Measurements from ENCODE around the gene RNF112. TPM values are rescaled to one million over a fixed set of nuclear protein-coding genes. Genes with fewer than 3 reads are reported as not detected.
"Not testable (repeated sequence)": the region's sequence is repeated elsewhere in the genome, so short reads cannot be mapped to it uniquely, and the experiment has no call there.

The RNF112 gene
- total RNA-seq, 1 donor from 2014 or later = 0.84 TPM

DNA sequence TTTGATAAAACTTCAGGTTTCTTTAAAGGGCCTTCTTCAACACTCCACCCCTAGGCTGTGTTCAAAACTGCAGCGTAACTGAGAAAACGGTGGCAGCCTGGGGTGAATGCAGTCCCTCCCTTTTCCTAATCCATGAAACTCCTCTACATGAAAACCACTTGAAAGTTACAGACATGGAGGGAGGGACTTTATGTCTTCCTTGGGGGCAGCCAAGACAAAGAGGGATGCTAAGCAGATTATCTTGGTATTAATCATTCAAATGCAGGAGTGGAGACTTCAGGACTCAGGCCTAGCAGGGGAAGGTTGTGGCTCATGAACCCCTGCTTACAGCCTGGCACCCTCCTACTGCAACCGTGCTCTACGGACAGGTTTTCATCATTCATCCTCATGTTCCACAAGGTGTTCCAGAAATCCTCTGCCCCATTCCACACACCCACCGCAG, 46.8 kb downstream of the RNF112 start:
- no peak overlapping the region for H3K4me3 Mint-ChIP-seq
- no peak for DNase-seq (ENCODE audit: low read depth, low spot score)
- no peaks in the 10 kb centered on the region for H3K9me3 Mint-ChIP-seq
- H3K27me3 Mint-ChIP-seq (ENCODE audit: low read depth) = no peaks in the 10 kb centered on the region
- peaks cover 3% of the 10 kb centered on the region for H3K4me1 Mint-ChIP-seq
- H3K27ac Mint-ChIP-seq (ENCODE audit: unreplicated experiment) = no peak overlapping the region
- TF ChIP-seq, protein P1, sequence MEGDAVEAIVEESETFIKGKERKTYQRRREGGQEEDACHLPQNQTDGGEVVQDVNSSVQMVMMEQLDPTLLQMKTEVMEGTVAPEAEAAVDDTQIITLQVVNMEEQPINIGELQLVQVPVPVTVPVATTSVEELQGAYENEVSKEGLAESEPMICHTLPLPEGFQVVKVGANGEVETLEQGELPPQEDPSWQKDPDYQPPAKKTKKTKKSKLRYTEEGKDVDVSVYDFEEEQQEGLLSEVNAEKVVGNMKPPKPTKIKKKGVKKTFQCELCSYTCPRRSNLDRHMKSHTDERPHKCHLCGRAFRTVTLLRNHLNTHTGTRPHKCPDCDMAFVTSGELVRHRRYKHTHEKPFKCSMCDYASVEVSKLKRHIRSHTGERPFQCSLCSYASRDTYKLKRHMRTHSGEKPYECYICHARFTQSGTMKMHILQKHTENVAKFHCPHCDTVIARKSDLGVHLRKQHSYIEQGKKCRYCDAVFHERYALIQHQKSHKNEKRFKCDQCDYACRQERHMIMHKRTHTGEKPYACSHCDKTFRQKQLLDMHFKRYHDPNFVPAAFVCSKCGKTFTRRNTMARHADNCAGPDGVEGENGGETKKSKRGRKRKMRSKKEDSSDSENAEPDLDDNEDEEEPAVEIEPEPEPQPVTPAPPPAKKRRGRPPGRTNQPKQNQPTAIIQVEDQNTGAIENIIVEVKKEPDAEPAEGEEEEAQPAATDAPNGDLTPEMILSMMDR (conservative IDR thresholded peaks at IDR 0.05) = no peak
- H3K36me3 Mint-ChIP-seq (ENCODE audit: low read depth) = no peaks in the 10 kb centered on the region

DNA sequence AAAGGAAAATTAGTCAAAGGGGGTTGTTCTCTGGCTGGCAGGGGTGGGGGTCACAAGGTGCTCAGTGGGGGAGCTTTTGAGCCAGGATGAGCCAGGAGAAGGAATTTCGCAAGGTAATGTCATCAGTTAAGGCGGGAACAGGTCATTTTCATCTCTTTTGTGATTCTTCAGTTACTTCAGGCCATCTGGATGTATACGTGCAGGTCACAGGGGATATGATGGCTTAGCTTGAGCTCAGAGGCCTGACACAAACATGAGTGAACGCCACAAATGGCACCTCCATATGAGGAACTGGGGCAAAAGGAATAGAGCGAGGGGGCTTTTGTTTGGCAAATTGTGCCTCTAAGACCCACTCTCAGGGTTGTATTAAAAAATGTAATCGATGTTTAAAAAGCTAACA, 47.4 kb downstream of the RNF112 start:
- H3K27ac Mint-ChIP-seq (ENCODE audit: unreplicated experiment); H3K27me3 Mint-ChIP-seq (ENCODE audit: low read depth); H3K36me3 Mint-ChIP-seq (ENCODE audit: low read depth); H3K4me3 Mint-ChIP-seq; H3K9me3 Mint-ChIP-seq; H3K4me1 Mint-ChIP-seq; DNase-seq (ENCODE audit: low read depth, low spot score): not testable (repeated sequence)

DNA sequence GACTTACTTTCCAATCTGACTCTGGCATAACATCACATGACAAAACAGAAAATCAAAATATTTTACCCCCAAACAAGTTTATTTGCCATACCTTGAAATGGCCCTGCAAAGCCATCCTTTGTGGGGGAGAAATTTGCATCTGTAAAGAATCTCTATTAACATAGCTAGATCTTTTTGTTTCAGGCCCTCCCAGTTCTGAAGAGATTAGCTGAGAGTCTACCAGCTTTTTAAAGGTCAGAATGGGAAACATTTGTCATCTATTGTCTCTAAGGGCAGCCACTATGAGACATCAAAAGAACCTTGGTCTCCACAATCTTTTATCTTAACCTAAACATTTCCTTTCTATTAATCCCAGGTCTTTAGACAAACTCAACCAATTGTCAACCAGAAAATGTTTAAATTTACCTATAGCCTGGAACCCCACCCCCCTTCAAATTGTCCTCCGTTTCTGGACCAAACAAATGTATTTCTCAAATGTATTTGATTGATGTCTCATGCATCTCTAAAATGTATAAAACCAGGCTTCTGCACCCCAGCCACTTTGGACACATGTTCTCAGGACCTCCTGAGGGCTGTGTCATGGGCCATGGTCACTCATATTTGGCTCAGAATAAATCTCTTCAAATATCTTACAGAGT, 48.1 kb downstream of the RNF112 start:
- not testable (repeated sequence) for H3K4me1 Mint-ChIP-seq, H3K4me3 Mint-ChIP-seq

DNA sequence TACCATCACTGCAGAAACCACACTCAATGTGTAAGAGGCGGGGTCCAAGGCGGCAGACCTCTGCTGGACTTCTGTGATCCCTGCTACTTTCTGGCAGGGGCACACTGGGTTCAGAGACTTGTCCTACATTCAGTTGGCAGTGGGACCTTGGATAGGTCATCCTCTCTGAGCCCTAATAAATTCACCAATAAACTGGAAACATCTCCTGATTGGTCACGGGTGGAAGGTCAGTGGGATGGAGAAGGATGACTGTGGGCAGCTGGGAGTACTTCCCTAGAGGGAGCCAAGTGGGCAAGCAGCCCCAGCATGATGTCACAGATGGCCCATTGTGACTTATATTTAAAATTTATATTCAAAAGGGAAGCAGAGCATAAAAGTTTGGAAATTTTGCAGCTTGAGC, 49.7 kb downstream of the RNF112 start:
- H3K9me3 Mint-ChIP-seq = no peaks in the 10 kb centered on the region
- TF ChIP-seq, protein P1 (conservative IDR thresholded peaks at IDR 0.05) = no peak
- no peaks in the 10 kb centered on the region for H3K27me3 Mint-ChIP-seq (ENCODE audit: low read depth)
- H3K4me1 Mint-ChIP-seq = peaks cover 14% of the 10 kb centered on the region
- no peak overlapping the region for H3K4me3 Mint-ChIP-seq
- no peak overlapping the region for H3K27ac Mint-ChIP-seq (ENCODE audit: unreplicated experiment)
- no peak for DNase-seq (ENCODE audit: low read depth, low spot score)
- H3K36me3 Mint-ChIP-seq (ENCODE audit: low read depth) = no peaks in the 10 kb centered on the region

More for the DNA sequence above, 48.1 kb downstream of the RNF112 start:
- not testable (repeated sequence) for H3K36me3 Mint-ChIP-seq (ENCODE audit: low read depth); H3K27me3 Mint-ChIP-seq (ENCODE audit: low read depth); H3K9me3 Mint-ChIP-seq; DNase-seq (ENCODE audit: low read depth, low spot score); H3K27ac Mint-ChIP-seq (ENCODE audit: unreplicated experiment)

DNA sequence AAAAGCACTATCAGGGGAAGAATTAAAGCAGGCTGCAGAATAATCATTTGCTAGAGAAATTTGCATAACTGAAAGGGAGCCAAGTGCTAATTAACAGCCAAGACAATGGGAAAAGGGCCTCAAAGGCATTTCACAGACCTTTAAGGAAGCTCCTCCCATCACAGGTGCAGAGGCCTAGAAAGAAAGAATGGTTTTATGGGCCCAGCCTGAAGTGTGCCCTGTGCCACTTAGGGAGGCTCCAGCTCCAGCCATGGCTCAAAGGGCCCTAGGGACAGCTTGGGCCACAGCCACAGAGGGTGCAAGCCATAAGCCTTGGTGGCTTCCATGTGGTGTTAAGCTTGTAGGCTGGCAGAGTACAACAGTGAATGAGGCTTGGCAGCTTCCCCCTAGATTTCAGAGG, 50.1 kb downstream of the RNF112 start:
- no peak overlapping the region for H3K4me3 Mint-ChIP-seq
- DNase-seq (ENCODE audit: low read depth, low spot score) = no peak
- H3K36me3 Mint-ChIP-seq (ENCODE audit: low read depth) = no peaks in the 10 kb centered on the region
- no peak overlapping the region for H3K27ac Mint-ChIP-seq (ENCODE audit: unreplicated experiment)
- no peaks in the 10 kb centered on the region for H3K9me3 Mint-ChIP-seq
- H3K4me1 Mint-ChIP-seq = peaks cover 14% of the 10 kb centered on the region
- no peaks in the 10 kb centered on the region for H3K27me3 Mint-ChIP-seq (ENCODE audit: low read depth)
- TF ChIP-seq, protein P1 (conservative IDR thresholded peaks at IDR 0.05) = no peak

DNA sequence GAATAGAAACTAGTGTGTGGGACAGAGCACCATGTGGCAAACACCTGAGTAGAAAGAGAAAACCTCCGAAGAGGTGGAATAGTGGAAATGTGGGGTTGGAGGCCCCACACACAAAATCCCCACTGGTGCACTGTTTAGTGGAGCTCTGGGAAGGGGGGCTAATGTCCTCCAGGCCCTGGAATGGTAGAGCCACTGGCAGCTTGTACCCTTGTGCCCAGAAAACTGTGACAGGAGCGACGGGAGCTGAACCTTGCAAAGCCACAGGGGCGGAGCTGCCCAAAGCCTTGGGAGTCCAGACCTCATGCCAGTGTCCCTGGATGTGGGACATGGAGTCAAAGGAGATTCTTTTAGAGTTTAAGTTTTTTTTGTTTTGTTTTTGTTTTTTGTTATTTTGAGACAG, 50.6 kb downstream of the RNF112 start:
- no peak overlapping the region for H3K4me3 Mint-ChIP-seq
- no peak for DNase-seq (ENCODE audit: low read depth, low spot score)
- no peaks in the 10 kb centered on the region for H3K36me3 Mint-ChIP-seq (ENCODE audit: low read depth)
- no peaks in the 10 kb centered on the region for H3K27me3 Mint-ChIP-seq (ENCODE audit: low read depth)
- TF ChIP-seq, protein P1 (conservative IDR thresholded peaks at IDR 0.05) = no peak
- H3K9me3 Mint-ChIP-seq = no peaks in the 10 kb centered on the region
- H3K27ac Mint-ChIP-seq (ENCODE audit: unreplicated experiment) = no peak overlapping the region
- peaks cover 14% of the 10 kb centered on the region for H3K4me1 Mint-ChIP-seq

DNA sequence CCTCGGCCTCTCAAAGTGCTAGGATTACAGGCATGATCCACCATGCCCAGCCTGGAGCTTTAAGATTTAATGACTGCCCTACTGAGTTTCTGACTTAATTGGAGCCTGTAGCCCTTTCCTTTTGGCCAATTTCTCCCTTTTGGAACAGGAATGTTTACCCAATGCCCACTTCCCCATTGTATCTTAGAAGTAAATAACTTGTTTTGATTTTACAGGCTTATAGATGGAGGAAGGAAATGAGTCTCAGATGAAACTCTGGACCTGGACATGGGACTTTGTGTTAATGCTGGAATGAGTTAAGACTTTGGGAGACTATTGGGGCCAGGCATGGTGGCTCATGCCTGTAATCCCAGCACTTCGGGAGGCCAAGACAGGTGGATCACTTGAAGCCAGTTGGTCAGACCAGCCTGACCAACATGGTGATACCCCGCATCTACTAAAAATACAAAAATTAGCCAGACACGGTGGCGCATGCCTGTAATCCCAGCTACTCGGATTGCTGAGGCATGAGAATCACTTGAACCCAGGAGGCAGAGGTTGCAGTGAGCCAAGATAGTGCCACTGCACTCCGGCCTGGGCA, 51.5 kb downstream of the RNF112 start:
- DNase-seq (ENCODE audit: low read depth, low spot score); H3K27me3 Mint-ChIP-seq (ENCODE audit: low read depth); H3K9me3 Mint-ChIP-seq; H3K4me3 Mint-ChIP-seq; H3K27ac Mint-ChIP-seq (ENCODE audit: unreplicated experiment); H3K36me3 Mint-ChIP-seq (ENCODE audit: low read depth): not testable (repeated sequence)
- peaks cover 14% of the 10 kb centered on the region for H3K4me1 Mint-ChIP-seq

Data from neural crest cell (in vitro differentiated cells).